Body of pancreas (tissue), 4 donors: ENCODE data around the gene CRYBG2.
A peak's percentile ranks its signal among the peaks of the same experiment; 100 is the strongest.

Source experiments
- POLR2A ChIP-seq, 3 donors: fragments of 450-650 bp; IDR thresholded peaks; one replicate each; pipeline ENCODE4 v1.6.1; 2016; ENCODE audit warnings: antibody characterized with exemption in 3 of 3, mild to moderate bottlenecking in 2 of 3
- TF ChIP-seq, protein P1 (sequence below), 7 experiments: fragments of 450-650 bp in 4 of 7; fragments of 200-600 bp in 3 of 7; sonication (generic) in 3 of 7; IDR thresholded peaks; one replicate each; pipeline ENCODE4 v1.5.1; 2016 to 2019; ENCODE audit warnings: antibody characterized with exemption in 7 of 7

DNA sequence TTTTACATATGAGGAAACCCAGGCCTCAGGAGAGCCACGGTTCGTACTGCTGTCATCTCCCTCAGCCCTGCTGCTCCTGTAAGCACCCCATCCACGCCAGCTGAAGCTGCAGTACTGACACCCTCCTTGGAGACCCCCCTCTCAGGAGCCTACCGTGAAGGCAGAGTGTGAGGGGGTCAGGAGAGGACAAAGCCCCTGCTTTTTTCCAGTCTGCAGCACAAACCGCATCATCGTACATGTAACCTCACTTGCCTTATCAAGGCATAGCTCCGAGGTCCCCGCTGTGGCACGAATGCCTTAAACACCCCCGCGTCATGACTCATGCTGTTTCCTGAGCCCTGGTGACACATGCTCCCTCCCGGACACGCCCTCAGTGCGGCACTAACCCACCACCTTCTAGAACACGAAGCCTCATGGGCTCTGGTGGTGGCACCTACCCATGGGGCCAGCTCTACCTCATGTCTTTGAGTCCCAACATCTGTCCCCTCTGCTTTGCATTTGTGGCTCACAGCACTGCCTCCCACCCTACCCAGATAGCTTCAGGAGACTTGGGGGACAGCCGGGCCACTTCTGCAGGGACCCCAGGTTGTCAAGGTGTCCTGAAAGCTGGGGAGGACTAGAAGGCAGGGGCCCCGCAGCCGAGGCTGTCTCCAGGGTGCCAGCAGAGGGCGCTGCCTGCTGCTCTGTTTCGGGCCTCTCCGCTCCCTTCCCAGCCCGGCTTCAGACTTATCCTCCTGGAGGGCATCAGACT, 69.2 kb downstream of the CRYBG2 start:
- TF ChIP-seq, protein P1, sequence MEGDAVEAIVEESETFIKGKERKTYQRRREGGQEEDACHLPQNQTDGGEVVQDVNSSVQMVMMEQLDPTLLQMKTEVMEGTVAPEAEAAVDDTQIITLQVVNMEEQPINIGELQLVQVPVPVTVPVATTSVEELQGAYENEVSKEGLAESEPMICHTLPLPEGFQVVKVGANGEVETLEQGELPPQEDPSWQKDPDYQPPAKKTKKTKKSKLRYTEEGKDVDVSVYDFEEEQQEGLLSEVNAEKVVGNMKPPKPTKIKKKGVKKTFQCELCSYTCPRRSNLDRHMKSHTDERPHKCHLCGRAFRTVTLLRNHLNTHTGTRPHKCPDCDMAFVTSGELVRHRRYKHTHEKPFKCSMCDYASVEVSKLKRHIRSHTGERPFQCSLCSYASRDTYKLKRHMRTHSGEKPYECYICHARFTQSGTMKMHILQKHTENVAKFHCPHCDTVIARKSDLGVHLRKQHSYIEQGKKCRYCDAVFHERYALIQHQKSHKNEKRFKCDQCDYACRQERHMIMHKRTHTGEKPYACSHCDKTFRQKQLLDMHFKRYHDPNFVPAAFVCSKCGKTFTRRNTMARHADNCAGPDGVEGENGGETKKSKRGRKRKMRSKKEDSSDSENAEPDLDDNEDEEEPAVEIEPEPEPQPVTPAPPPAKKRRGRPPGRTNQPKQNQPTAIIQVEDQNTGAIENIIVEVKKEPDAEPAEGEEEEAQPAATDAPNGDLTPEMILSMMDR (IDR thresholded peaks at IDR 0.05), result peak; percentile 49 to 66 (median 61)
- no peak for TF ChIP-seq POLR2A (IDR thresholded peaks at IDR 0.05)
